KOPT-K1 (cell line): ENCODE results near the gene PIAS3.
A peak's percentile ranks its signal among the peaks of the same experiment; 100 is the strongest.

Experiments used
- H3K27ac ChIP-seq: fragments of 200-600 bp; sonication (generic); 2 replicates; pipeline ENCODE4 v1.5.1; 2016; ENCODE audit warnings: antibody characterized with exemption, mild to moderate bottlenecking, low read depth, low read length; ENCODE audit not compliant: poor library complexity, severe bottlenecking
- H3K36me3 ChIP-seq: fragments of 200-600 bp; sonication (generic); 2 replicates; pipeline ENCODE4 v1.5.1; 2017; ENCODE audit warnings: antibody characterized with exemption, mild to moderate bottlenecking, low read length, moderate library complexity; ENCODE audit not compliant: insufficient read depth
- H3K9me3 ChIP-seq: fragments of 200-600 bp; sonication (generic); 2 replicates; pipeline ENCODE4 v1.5.1; 2017; ENCODE audit warnings: antibody characterized with exemption, low read length, mild to moderate bottlenecking; ENCODE audit not compliant: insufficient read depth, poor library complexity, severe bottlenecking

PIAS3 gene

GRCh38 chr1:145858901-145859490 is at the start of gene PIAS3:
PIAS3 (minus strand) TSS chr1:145859081; CDS start chr1:145858990, 91 bp downstream.
- Histone ChIP-seq H3K36me3 (peaks cover 16% of the 10 kb centered on the region; the same call in 1 of the 2 replicates), H3K9me3 (no peaks in the 10 kb centered on the region), H3K27ac (peak within 1 kb of the TSS; percentile 71)

- H3K9me3 ChIP-seq, result no peaks in the 10 kb centered on the region
- H3K27ac ChIP-seq, result no peak overlapping the region
- peaks cover 29% of the 10 kb centered on the region for H3K36me3 ChIP-seq
These were observed 49.8 kb upstream of the PIAS3 start for GRCh38 chr1:145908653-145909052.

- Histone ChIP-seq H3K36me3 (peaks cover 16% of the 10 kb centered on the region), H3K9me3 (no peaks in the 10 kb centered on the region), H3K27ac (no peak overlapping the region)
These were observed 48.3 kb upstream of the PIAS3 start for GRCh38 chr1:145906954-145907753.

GRCh38 chr1:145901312-145902021 is 42.6 kb upstream of the PIAS3 start:
- no peaks in the 10 kb centered on the region for H3K36me3 ChIP-seq
- no peaks in the 10 kb centered on the region for H3K9me3 ChIP-seq
- no peak overlapping the region for H3K27ac ChIP-seq

- Histone ChIP-seq H3K9me3 (no peaks in the 10 kb centered on the region), H3K27ac (no peak overlapping the region), H3K36me3 (no peaks in the 10 kb centered on the region)
These were observed 39.9 kb upstream of the PIAS3 start for GRCh38 chr1:145898756-145899155.

GRCh38 chr1:145897969-145898368 is 39.1 kb upstream of the PIAS3 start:
- H3K9me3 ChIP-seq, result no peaks in the 10 kb centered on the region
- no peaks in the 10 kb centered on the region for H3K36me3 ChIP-seq
- H3K27ac ChIP-seq, result no peak overlapping the region

GRCh38 chr1:145895471-145895870 is 36.6 kb upstream of the PIAS3 start:
- Histone ChIP-seq H3K36me3 (no peaks in the 10 kb centered on the region), H3K27ac (no peak overlapping the region), H3K9me3 (no peaks in the 10 kb centered on the region)

- H3K9me3 ChIP-seq, result no peaks in the 10 kb centered on the region
- H3K27ac ChIP-seq, result no peak overlapping the region
These were observed 34.6 kb upstream of the PIAS3 start for GRCh38 chr1:145893306-145894055.

GRCh38 chr1:145892486-145893087 is 33.7 kb upstream of the PIAS3 start:
- Histone ChIP-seq H3K27ac (no peak overlapping the region), H3K9me3 (no peaks in the 10 kb centered on the region), H3K36me3 (no peaks in the 10 kb centered on the region)

More at GRCh38 chr1:145893306-145894055, 34.6 kb upstream of the PIAS3 start:
- H3K36me3 ChIP-seq, result no peaks in the 10 kb centered on the region

- Histone ChIP-seq H3K9me3 (no peaks in the 10 kb centered on the region), H3K36me3 (no peaks in the 10 kb centered on the region), H3K27ac (no peak overlapping the region)
These were observed 33.0 kb upstream of the PIAS3 start for GRCh38 chr1:145891587-145892485.

GRCh38 chr1:145891143-145891542 is 32.3 kb upstream of the PIAS3 start:
- no peaks in the 10 kb centered on the region for H3K9me3 ChIP-seq
- no peak overlapping the region for H3K27ac ChIP-seq
- no peaks in the 10 kb centered on the region for H3K36me3 ChIP-seq

- no peaks in the 10 kb centered on the region for H3K36me3 ChIP-seq
- H3K9me3 ChIP-seq, result no peaks in the 10 kb centered on the region
- H3K27ac ChIP-seq, result no peak overlapping the region
These were observed 30.8 kb upstream of the PIAS3 start for GRCh38 chr1:145889722-145890121.

- no peaks in the 10 kb centered on the region for H3K36me3 ChIP-seq
- no peaks in the 10 kb centered on the region for H3K9me3 ChIP-seq
These were observed 28.8 kb upstream of the PIAS3 start for GRCh38 chr1:145887631-145888030.

GRCh38 chr1:145886816-145887215 is 27.9 kb upstream of the PIAS3 start:
- Histone ChIP-seq H3K9me3 (no peaks in the 10 kb centered on the region), H3K36me3 (no peaks in the 10 kb centered on the region), H3K27ac (no peak overlapping the region)

More at GRCh38 chr1:145887631-145888030, 28.8 kb upstream of the PIAS3 start:
- H3K27ac ChIP-seq, result no peak overlapping the region
